ENCODE data around the gene YIPF6.

DNA sequence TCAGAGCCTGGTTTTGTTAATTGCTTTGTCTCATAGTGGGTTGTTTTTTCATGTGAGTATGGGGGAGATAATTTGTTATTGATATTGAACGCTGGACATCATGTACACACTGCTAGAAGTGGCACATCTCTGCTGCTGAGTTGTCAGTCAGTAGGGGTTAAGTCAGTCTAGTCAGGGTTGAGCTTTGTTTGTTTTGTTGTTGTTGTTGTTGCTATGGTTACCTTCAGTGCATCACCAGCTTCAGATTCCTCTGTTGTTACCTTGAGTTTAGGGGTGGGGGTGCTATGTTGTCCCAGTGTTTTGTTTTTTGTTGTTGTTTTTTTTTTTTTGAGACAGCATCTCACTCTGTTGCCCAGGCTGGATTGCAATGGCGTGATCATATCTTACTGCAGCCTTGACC lies 9.9 kb downstream of the YIPF6 start:
- TF ChIP-seq POLR2A (IDR thresholded peaks at IDR 0.05), result no peak
- TF ChIP-seq, protein P1, sequence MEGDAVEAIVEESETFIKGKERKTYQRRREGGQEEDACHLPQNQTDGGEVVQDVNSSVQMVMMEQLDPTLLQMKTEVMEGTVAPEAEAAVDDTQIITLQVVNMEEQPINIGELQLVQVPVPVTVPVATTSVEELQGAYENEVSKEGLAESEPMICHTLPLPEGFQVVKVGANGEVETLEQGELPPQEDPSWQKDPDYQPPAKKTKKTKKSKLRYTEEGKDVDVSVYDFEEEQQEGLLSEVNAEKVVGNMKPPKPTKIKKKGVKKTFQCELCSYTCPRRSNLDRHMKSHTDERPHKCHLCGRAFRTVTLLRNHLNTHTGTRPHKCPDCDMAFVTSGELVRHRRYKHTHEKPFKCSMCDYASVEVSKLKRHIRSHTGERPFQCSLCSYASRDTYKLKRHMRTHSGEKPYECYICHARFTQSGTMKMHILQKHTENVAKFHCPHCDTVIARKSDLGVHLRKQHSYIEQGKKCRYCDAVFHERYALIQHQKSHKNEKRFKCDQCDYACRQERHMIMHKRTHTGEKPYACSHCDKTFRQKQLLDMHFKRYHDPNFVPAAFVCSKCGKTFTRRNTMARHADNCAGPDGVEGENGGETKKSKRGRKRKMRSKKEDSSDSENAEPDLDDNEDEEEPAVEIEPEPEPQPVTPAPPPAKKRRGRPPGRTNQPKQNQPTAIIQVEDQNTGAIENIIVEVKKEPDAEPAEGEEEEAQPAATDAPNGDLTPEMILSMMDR (IDR thresholded peaks at IDR 0.05), result no peak
- no peak for TF ChIP-seq POLR2AphosphoS5 (IDR thresholded peaks at IDR 0.05)
